Right lobe of liver (tissue), 6 donors: Measurements from ENCODE around the gene MAML2. TPM values are rescaled to one million over a fixed set of nuclear protein-coding genes. Genes with fewer than 3 reads are reported as not detected.
A peak's percentile ranks its signal among the peaks of the same experiment; 100 is the strongest.

Source experiments
- ATAC-seq, 4 donors: fragments of 200-7000 bp; cut with Tn5 transposase; one replicate each; pipeline ENCODE4 v1.9.1; 2020; ENCODE audit warnings: mild to moderate bottlenecking in 4 of 4, moderate library complexity in 4 of 4
- DNase-seq, 3 donors: peaks; one replicate each; pipeline ENCODE4 v3.0.0-alpha.2; 2020
- H3K27ac ChIP-seq, 3 donors: fragments of 200-600 bp; one replicate each; pipeline ENCODE4 v1.8.0; 2022
- H3K27me3 ChIP-seq, 2 donors: fragments of 200-600 bp; one replicate each; pipeline ENCODE4 v1.8.0; 2022
- H3K36me3 ChIP-seq, 4 donors: fragments of 200-600 bp; sonication (generic) in 1 of 4; one replicate each; pipeline versions ENCODE4 v1.5.1 to v1.8.0; 2017 to 2022; ENCODE audit warnings: control low read depth in 1 of 4
- H3K4me1 ChIP-seq, 4 donors: fragments of 200-600 bp; sonication (generic) in 1 of 4; one replicate each; pipeline versions ENCODE4 v1.5.1 to v1.8.0; 2017 to 2022; ENCODE audit warnings: control low read depth in 1 of 4
- H3K4me3 ChIP-seq, 3 donors: fragments of 200-600 bp; one replicate each; pipeline ENCODE4 v1.8.0; 2022
- H3K9me3 ChIP-seq, 4 donors: fragments of 200-600 bp; sonication (generic) in 1 of 4; one replicate each; pipeline versions ENCODE4 v1.5.1 to v1.8.0; 2017 to 2022; ENCODE audit warnings: control low read depth in 1 of 4
- CTCF ChIP-seq, 4 donors: fragments of 200-600 bp in 3 of 4; fragments of 450-650 bp in 1 of 4; IDR thresholded peaks; one replicate each; pipeline versions ENCODE4 v1.5.1 to v1.8.0; 2016 to 2022; ENCODE audit warnings: antibody characterized with exemption in 4 of 4, mild to moderate bottlenecking in 2 of 4
- POLR2A ChIP-seq: fragments of 450-650 bp; IDR thresholded peaks from one replicate; pipeline ENCODE4 v1.6.1; 2017; ENCODE audit warnings: antibody characterized with exemption, mild to moderate bottlenecking
- WGBS: methylation state at CpG from one replicate; pipeline ENCODE4 v1.1.6; 2018; ENCODE audit warnings: low coverage, low lambda C conversion rate; ENCODE audit not compliant: insufficient coverage; ENCODE audit errors: missing lambda C conversion rate; 5-methylcytosine and 5-hydroxymethylcytosine counted together
- intact Hi-C, 2 donors: fragments of 100-400 bp; cut with DNase I; formaldehyde crosslinking; loops; one replicate each; pipeline versions ENCODE4 v1.11.2 to v1.14.1; 2022
- total RNA-seq, 6 experiments: library from RNA; depleted of rRNA in 2 of 6; stranded (reverse); fragments of >200 nt in 2 of 6; fragmentation: NEBNext Ultra II Directional in 3 of 6; extraction: Animal tissue kit (Norgen Biotek cat#: 25700) in 3 of 6; gene quantifications; one replicate each; pipeline versions ENCODE4 v1.1.0 to v1.2.4, GENCODE V29; 2016 to 2023
- donor health status: DM: no; HTN: yes; CAD: no.
- donor health status: DM: no; HTN: no; CAD: no.
- donor health status: DM: no; HTN: no; CAD: no.
- donor health status: DM: no; HTN: yes; CAD: no.
- donor health status: DM: no; HTN: yes; CAD: no.

The MAML2 gene
- total RNA-seq, 6 experiments from 2014 or later, result 0.92 to 2.3 (median 1.9) TPM

GRCh38 chr11:96081561-96081960 lies 261.4 kb downstream of the MAML2 start:
- 70% methylated on average over 4 of the region's 4 CpGs for WGBS
- no peak for ATAC-seq
- Histone ChIP-seq H3K27me3 (no peaks in the 10 kb centered on the region), H3K9me3 (no peaks in the 10 kb centered on the region), H3K4me3 (no peak overlapping the region), H3K36me3 (no peaks in the 10 kb centered on the region), H3K27ac (no peak overlapping the region), H3K4me1 (no peaks in the 10 kb centered on the region)
- intact Hi-C loops, result no loop called here
- no peak for DNase-seq
- no peak for TF ChIP-seq POLR2A
- no peak for TF ChIP-seq CTCF (IDR thresholded peaks at IDR 0.05)

- WGBS, result 78% methylated on average over 4 of the region's 4 CpGs
- Histone ChIP-seq H3K4me3 (no peak overlapping the region), H3K27ac (no peak overlapping the region), H3K9me3 (no peaks in the 10 kb centered on the region), H3K4me1 (no peaks in the 10 kb centered on the region), H3K36me3 (no peaks in the 10 kb centered on the region), H3K27me3 (no peaks in the 10 kb centered on the region)
- DNase-seq (no peak), ATAC-seq (no peak)
- intact Hi-C loops, result no loop called here
- TF ChIP-seq POLR2A, result no peak
- no peak for TF ChIP-seq CTCF (IDR thresholded peaks at IDR 0.05)
Observed at GRCh38 chr11:96079691-96080090, 263.3 kb downstream of the MAML2 start.

- Histone ChIP-seq H3K9me3 (no peaks in the 10 kb centered on the region), H3K4me3 (no peak overlapping the region), H3K27ac (no peak overlapping the region), H3K36me3 (no peaks in the 10 kb centered on the region), H3K4me1 (no peaks in the 10 kb centered on the region), H3K27me3 (no peaks in the 10 kb centered on the region)
- 49% methylated on average over 5 of the region's 5 CpGs for WGBS
- no peak for TF ChIP-seq POLR2A
- no peak for DNase-seq
- intact Hi-C loops, result no loop called here
- peak in 1 of 4 donors; percentile 52 for ATAC-seq
Observed at GRCh38 chr11:96075532-96075959, 267.4 kb downstream of the MAML2 start.

- no peak overlapping the region for H3K4me3 ChIP-seq
- TF ChIP-seq POLR2A (no peak), CTCF (IDR thresholded peaks at IDR 0.05) (no peak)
- no peaks in the 10 kb centered on the region for H3K4me1 ChIP-seq
- ATAC-seq (no peak), DNase-seq (no peak)
- intact Hi-C loops, result no loop called here
- H3K27ac ChIP-seq, result no peak overlapping the region
- no peaks in the 10 kb centered on the region for H3K36me3 ChIP-seq
- no peaks in the 10 kb centered on the region for H3K9me3 ChIP-seq
- no peaks in the 10 kb centered on the region for H3K27me3 ChIP-seq
- WGBS, result 57% methylated on average over 11 of the region's 11 CpGs
Observed at GRCh38 chr11:96074551-96075310, 268.3 kb downstream of the MAML2 start.

- 66% methylated on average over 6 of the region's 6 CpGs for WGBS
- ATAC-seq (peak in 1 of 4 donors; percentile 29), DNase-seq (no peak)
- TF ChIP-seq CTCF (IDR thresholded peaks at IDR 0.05), result no peak
- TF ChIP-seq POLR2A, result no peak
- no peaks in the 10 kb centered on the region for H3K27me3 ChIP-seq
- H3K4me3 ChIP-seq, result no peak overlapping the region
- H3K27ac ChIP-seq, result no peak overlapping the region
- no peaks in the 10 kb centered on the region for H3K9me3 ChIP-seq
- no peaks in the 10 kb centered on the region for H3K4me1 ChIP-seq
- intact Hi-C loops, result no loop called here
- no peaks in the 10 kb centered on the region for H3K36me3 ChIP-seq
Observed at GRCh38 chr11:96073536-96073935, 269.5 kb downstream of the MAML2 start.
